Panc1 (cell line): ENCODE measurements around the gene CDH13. TPM values are rescaled to one million over a fixed set of nuclear protein-coding genes. Genes with fewer than 3 reads are reported as not detected.

Experiments
- ATAC-seq: fragments of 200-7000 bp; cut with Tn5 transposase; 2 replicates; pipeline ENCODE4 v1.9.1; 2020; ENCODE audit warnings: mild to moderate bottlenecking, moderate library complexity
- BruUV-seq: library from RNA; stranded (reverse); fragments of 400-500 nt; replicated peaks from 2 replicates; lab custom pipeline; 2021; lab: Mats Ljungman, UMichigan
- CTCF ChIA-PET: fragments of 300-600 bp; sonication (Branson Sonifier 250); formaldehyde crosslinking; loops from one replicate; lab custom pipeline; 2022; ENCODE audit warnings: antibody characterized with exemption; lab: Charles Lee
- POLR2A ChIA-PET: fragments of 300-600 bp; sonication (Branson Sonifier 250); formaldehyde crosslinking; loops from one replicate; lab custom pipeline; 2022; ENCODE audit warnings: antibody characterized with exemption; lab: Charles Lee
- DNase-seq: peaks from one replicate; pipeline ENCODE4 v3.0.0-alpha.2; 2010; ENCODE audit warnings: low read depth, low spot score
- H3K27ac ChIP-seq: 2 replicates; pipeline ENCODE4 v1.5.1; 2011; ENCODE audit warnings: mild to moderate bottlenecking, low read length, inconsistent platforms
- H3K27me3 ChIP-seq: fragments of 200-500 bp; sonication (Bioruptor generic); 2 replicates; pipeline ENCODE4 v1.6.0; 2014; ENCODE audit warnings: low read length, inconsistent platforms; ENCODE audit not compliant: control insufficient read depth, insufficient read depth
- H3K36me3 ChIP-seq: fragments of 200-500 bp; sonication (Bioruptor generic); 2 replicates; pipeline ENCODE4 v1.5.1; 2014; ENCODE audit warnings: inconsistent platforms, mild to moderate bottlenecking, low read length, moderate library complexity; ENCODE audit not compliant: control insufficient read depth, insufficient read depth
- H3K4me1 ChIP-seq: 2 replicates; pipeline ENCODE4 v1.5.1; 2011; ENCODE audit warnings: inconsistent platforms, mild to moderate bottlenecking, low read length, moderate library complexity; ENCODE audit not compliant: control insufficient read depth, insufficient read depth
- H3K4me3 ChIP-seq, 2 experiments: 2 replicates each; pipeline ENCODE4 v1.5.1; 2011 to 2012; ENCODE audit warnings: low read depth in 2 of 2, low read length in 2 of 2, mild to moderate bottlenecking in 2 of 2, inconsistent platforms in 1 of 2, moderate library complexity in 1 of 2
- H3K9me3 ChIP-seq: fragments of 200-500 bp; sonication (Bioruptor generic); 2 replicates; pipeline ENCODE4 v1.5.1; 2014; ENCODE audit warnings: low read depth, mild to moderate bottlenecking, inconsistent platforms, low read length, moderate library complexity; ENCODE audit not compliant: control insufficient read depth, insufficient read depth
- CTCF ChIP-seq: fragments of 450-650 bp; IDR thresholded peaks from 2 replicates; pipeline ENCODE4 v1.5.1; 2017; ENCODE audit warnings: mild to moderate bottlenecking
- POLR2AphosphoS5 ChIP-seq: IDR thresholded peaks from 2 replicates; pipeline ENCODE4 v1.6.1; 2012; ENCODE audit warnings: mild to moderate bottlenecking, low read depth, low read length, moderate library complexity
- SIN3A ChIP-seq: IDR thresholded peaks from 2 replicates; pipeline ENCODE4 v1.6.1; 2012; ENCODE audit warnings: low read depth, mild to moderate bottlenecking, low read length, moderate library complexity, borderline replicate concordance; ENCODE audit not compliant: insufficient read depth
- TCF7L2 ChIP-seq: IDR thresholded peaks from 2 replicates; pipeline ENCODE4 v1.6.1; 2011; ENCODE audit warnings: mild to moderate bottlenecking, low read depth, low read length, inconsistent platforms
- in situ Hi-C: cut with HindIII; loops from 2 replicates; pipeline ENCODE4 v1.10.0; 2016; ENCODE audit warnings: low sequenced_read_pairs, low pct_unique_long_range_greater_than_20kb
- intact Hi-C: fragments of 100-400 bp; cut with micrococcal nuclease; formaldehyde crosslinking; loops from one replicate; pipeline ENCODE4 v1.10.0; 2022; ENCODE audit not compliant: unreplicated experiment
- total RNA-seq: library from RNA; stranded (reverse); gene quantifications from one replicate; pipeline ENCODE4 v1.2.1, GENCODE V29; 2021; ENCODE audit not compliant: unreplicated experiment
- TF ChIP-seq, protein P1 (sequence below), 2 experiments: IDR thresholded peaks; 2 replicates each; pipeline ENCODE4 v1.6.1; 2011 to 2012; ENCODE audit warnings: low read depth in 2 of 2, control low read depth in 1 of 2, low read length in 1 of 2, mild to moderate bottlenecking in 1 of 2, moderate library complexity in 1 of 2; ENCODE audit not compliant: insufficient read depth in 1 of 2

The CDH13 gene
- total RNA-seq, 1 experiment from 2014 or later: not detected

- TF ChIP-seq POLR2AphosphoS5: no peak
- TF ChIP-seq, protein P1, sequence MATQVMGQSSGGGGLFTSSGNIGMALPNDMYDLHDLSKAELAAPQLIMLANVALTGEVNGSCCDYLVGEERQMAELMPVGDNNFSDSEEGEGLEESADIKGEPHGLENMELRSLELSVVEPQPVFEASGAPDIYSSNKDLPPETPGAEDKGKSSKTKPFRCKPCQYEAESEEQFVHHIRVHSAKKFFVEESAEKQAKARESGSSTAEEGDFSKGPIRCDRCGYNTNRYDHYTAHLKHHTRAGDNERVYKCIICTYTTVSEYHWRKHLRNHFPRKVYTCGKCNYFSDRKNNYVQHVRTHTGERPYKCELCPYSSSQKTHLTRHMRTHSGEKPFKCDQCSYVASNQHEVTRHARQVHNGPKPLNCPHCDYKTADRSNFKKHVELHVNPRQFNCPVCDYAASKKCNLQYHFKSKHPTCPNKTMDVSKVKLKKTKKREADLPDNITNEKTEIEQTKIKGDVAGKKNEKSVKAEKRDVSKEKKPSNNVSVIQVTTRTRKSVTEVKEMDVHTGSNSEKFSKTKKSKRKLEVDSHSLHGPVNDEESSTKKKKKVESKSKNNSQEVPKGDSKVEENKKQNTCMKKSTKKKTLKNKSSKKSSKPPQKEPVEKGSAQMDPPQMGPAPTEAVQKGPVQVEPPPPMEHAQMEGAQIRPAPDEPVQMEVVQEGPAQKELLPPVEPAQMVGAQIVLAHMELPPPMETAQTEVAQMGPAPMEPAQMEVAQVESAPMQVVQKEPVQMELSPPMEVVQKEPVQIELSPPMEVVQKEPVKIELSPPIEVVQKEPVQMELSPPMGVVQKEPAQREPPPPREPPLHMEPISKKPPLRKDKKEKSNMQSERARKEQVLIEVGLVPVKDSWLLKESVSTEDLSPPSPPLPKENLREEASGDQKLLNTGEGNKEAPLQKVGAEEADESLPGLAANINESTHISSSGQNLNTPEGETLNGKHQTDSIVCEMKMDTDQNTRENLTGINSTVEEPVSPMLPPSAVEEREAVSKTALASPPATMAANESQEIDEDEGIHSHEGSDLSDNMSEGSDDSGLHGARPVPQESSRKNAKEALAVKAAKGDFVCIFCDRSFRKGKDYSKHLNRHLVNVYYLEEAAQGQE (IDR thresholded peaks at IDR 0.05; ENCODE audit: insufficient read depth in 1 of 2, low read depth in 2 of 2, low read length in 1 of 2): no peak
- TF ChIP-seq CTCF: no peak
- no peak for TF ChIP-seq TCF7L2
- no peak for TF ChIP-seq SIN3A
- Histone ChIP-seq H3K9me3 (no peaks in the 10 kb centered on the region), H3K4me3 (no peak overlapping the region), H3K27me3 (no peaks in the 10 kb centered on the region), H3K36me3 (no peaks in the 10 kb centered on the region), H3K27ac (no peak overlapping the region), H3K4me1 (no peaks in the 10 kb centered on the region)
- in situ Hi-C loops: no loop called here
- ATAC-seq: no peak
- no peak for DNase-seq
- intact Hi-C loops: no loop called here
- ChIA-PET POLR2A (no interaction called here), CTCF (no interaction called here)
- no TSS peak for BruUV-seq
Observed at GRCh38 chr16:83720213-83720612, 1093.4 kb downstream of the CDH13 start.

GRCh38 chr16:83720981-83721380 lies 1094.2 kb downstream of the CDH13 start:
- Histone ChIP-seq H3K9me3 (no peaks in the 10 kb centered on the region), H3K36me3 (no peaks in the 10 kb centered on the region), H3K27ac (no peak overlapping the region), H3K4me1 (no peaks in the 10 kb centered on the region), H3K4me3 (no peak overlapping the region), H3K27me3 (no peaks in the 10 kb centered on the region)
- ATAC-seq (no peak), DNase-seq (no peak)
- intact Hi-C loops (no loop called here), in situ Hi-C loops (no loop called here)
- ChIA-PET CTCF (no interaction called here), POLR2A (no interaction called here)
- TF ChIP-seq, protein P1 (IDR thresholded peaks at IDR 0.05; ENCODE audit: insufficient read depth in 1 of 2, low read depth in 2 of 2, low read length in 1 of 2): no peak
- no peak for TF ChIP-seq TCF7L2
- TF ChIP-seq CTCF: no peak
- no peak for TF ChIP-seq SIN3A
- TF ChIP-seq POLR2AphosphoS5: no peak
- no TSS peak for BruUV-seq
